DOHH2 (cell line): ENCODE data around the gene OR9Q2.

Experiments used
- H3F3A ChIP-seq: fragments of 200-600 bp; sonication (generic), shearing (Covaris generic); 2 replicates; pipeline ENCODE4 v1.6.0; 2016; ENCODE audit warnings: antibody characterized with exemption, mild to moderate bottlenecking; ENCODE audit not compliant: control insufficient read depth, insufficient read depth
- H3K27ac ChIP-seq: fragments of 200-600 bp; sonication (generic); 2 replicates; pipeline ENCODE4 v1.5.1; 2014; ENCODE audit warnings: low read depth, mild to moderate bottlenecking, low read length, moderate library complexity
- H3K27me3 ChIP-seq: fragments of 200-600 bp; sonication (generic); 2 replicates; pipeline ENCODE4 v1.6.1; 2014; ENCODE audit warnings: mild to moderate bottlenecking, low read length, mixed read lengths; ENCODE audit not compliant: control insufficient read depth
- H3K36me3 ChIP-seq: fragments of 200-600 bp; sonication (generic); 2 replicates; pipeline ENCODE4 v1.6.1; 2014; ENCODE audit warnings: mild to moderate bottlenecking, low read length, moderate library complexity, mixed read lengths; ENCODE audit not compliant: control insufficient read depth
- H3K4me1 ChIP-seq: fragments of 200-600 bp; sonication (generic); 2 replicates; pipeline ENCODE4 v1.6.1; 2014; ENCODE audit warnings: mild to moderate bottlenecking, low read length, mixed read lengths; ENCODE audit not compliant: control insufficient read depth
- H3K4me2 ChIP-seq: fragments of 200-600 bp; sonication (generic); 2 replicates; pipeline ENCODE4 v1.6.0; 2014; ENCODE audit warnings: mild to moderate bottlenecking, low read length, moderate library complexity
- H3K4me3 ChIP-seq: fragments of 200-600 bp; sonication (generic); 2 replicates; pipeline ENCODE4 v1.5.1; 2014; ENCODE audit warnings: mild to moderate bottlenecking, low read length, mixed read lengths
- H3K79me2 ChIP-seq: fragments of 200-600 bp; sonication (generic); 2 replicates; pipeline ENCODE4 v1.6.1; 2014; ENCODE audit warnings: mild to moderate bottlenecking, low read length, mixed read lengths; ENCODE audit not compliant: control insufficient read depth
- H3K9me2 ChIP-seq: fragments of 200-600 bp; sonication (generic); replicated peaks from 2 replicates; pipeline ENCODE4 v1.6.1; 2014; ENCODE audit warnings: mild to moderate bottlenecking, low read length, mixed read lengths; ENCODE audit not compliant: control insufficient read depth
- H3K9me3 ChIP-seq: fragments of 200-600 bp; sonication (generic); 2 replicates; pipeline ENCODE4 v1.6.1; 2014; ENCODE audit warnings: antibody characterized with exemption, low read length, mixed read lengths; ENCODE audit not compliant: control insufficient read depth, insufficient read depth
- H4K20me1 ChIP-seq: fragments of 200-600 bp; sonication (generic); 2 replicates; pipeline ENCODE4 v1.6.0; 2014; ENCODE audit warnings: low read depth, mild to moderate bottlenecking, antibody characterized with exemption, low read length, moderate library complexity; ENCODE audit not compliant: control insufficient read depth, insufficient read depth
- CTCF ChIP-seq: fragments of 200-600 bp; sonication (generic); IDR thresholded peaks from one replicate; pipeline ENCODE4 v1.5.1; 2014; ENCODE audit warnings: antibody characterized with exemption, mild to moderate bottlenecking, low read depth, low read length; ENCODE audit not compliant: poor library complexity, severe bottlenecking
- EZH2phosphoT487 ChIP-seq: fragments of 200-600 bp; sonication (generic); IDR thresholded peaks from 2 replicates; pipeline ENCODE4 v1.6.1; 2017; ENCODE audit warnings: borderline replicate concordance, mild to moderate bottlenecking, antibody characterized with exemption, low read length, moderate library complexity, mixed read lengths

The OR9Q2 gene

GRCh38 chr11:58188770-58189169 lies at the start of gene OR9Q2:
TSS of gene OR9Q2 (plus strand) at chr11:58189070. CDS start at chr11:58190491, 1,421 bp downstream.
- no peaks in the 10 kb centered on the region for H3K9me2 ChIP-seq

GRCh38 chr11:58142761-58143160 lies 46.1 kb upstream of the OR9Q2 start:
- Histone ChIP-seq H3K27me3 (no peaks in the 10 kb centered on the region), H3K9me3 (no peaks in the 10 kb centered on the region), H3K4me1 (no peaks in the 10 kb centered on the region), H3K36me3 (no peaks in the 10 kb centered on the region), H3K4me3 (no peak overlapping the region), H3K9me2 (no peaks in the 10 kb centered on the region), H4K20me1 (no peaks in the 10 kb centered on the region), H3K27ac (no peak overlapping the region), H3K4me2 (no peak overlapping the region), H3F3A (no peaks in the 10 kb centered on the region), H3K79me2 (no peaks in the 10 kb centered on the region)
- TF ChIP-seq EZH2phosphoT487 (no peak), CTCF (no peak)

More at GRCh38 chr11:58188770-58189169, at the start of gene OR9Q2:
- H3K27me3 ChIP-seq = no peaks in the 10 kb centered on the region
- no peak for TF ChIP-seq CTCF
- TF ChIP-seq EZH2phosphoT487 = no peak
- H3K9me3 ChIP-seq = no peaks in the 10 kb centered on the region
- no peak within 1 kb of the TSS for H3K27ac ChIP-seq
- no peak within 1 kb of the TSS for H3K4me3 ChIP-seq
- H3K79me2 ChIP-seq = no peaks in the 10 kb centered on the region
- no peak within 1 kb of the TSS for H3K4me2 ChIP-seq
- H3K4me1 ChIP-seq = no peaks in the 10 kb centered on the region
- H3F3A ChIP-seq = no peaks in the 10 kb centered on the region
- H4K20me1 ChIP-seq = no peaks in the 10 kb centered on the region
- H3K36me3 ChIP-seq = no peaks in the 10 kb centered on the region

GRCh38 chr11:58152781-58153180 lies 36.1 kb upstream of the OR9Q2 start:
- H3K4me3 ChIP-seq = no peak overlapping the region
- H3K27me3 ChIP-seq = 0 out of 2 replicates have a peak, but pooled peaks cover 5% of the 10 kb centered on the region
- H3K9me2 ChIP-seq = no peaks in the 10 kb centered on the region
- no peaks in the 10 kb centered on the region for H3K4me1 ChIP-seq
- H3F3A ChIP-seq = no peaks in the 10 kb centered on the region
- H3K79me2 ChIP-seq = no peaks in the 10 kb centered on the region
- H3K9me3 ChIP-seq = no peaks in the 10 kb centered on the region
- no peaks in the 10 kb centered on the region for H4K20me1 ChIP-seq
- no peak for TF ChIP-seq EZH2phosphoT487
- no peak for TF ChIP-seq CTCF
- H3K36me3 ChIP-seq = no peaks in the 10 kb centered on the region
- no peak overlapping the region for H3K27ac ChIP-seq
- H3K4me2 ChIP-seq = no peak overlapping the region
